Measurements from ENCODE around the gene SLC2A11. TPM values are rescaled to one million over a fixed set of nuclear protein-coding genes. Genes with fewer than 3 reads are reported as not detected.
A peak's percentile ranks its signal among the peaks of the same experiment; 100 is the strongest.

The SLC2A11 gene
- total RNA-seq (ENCODE audit: unreplicated experiment): 9.2 TPM
- long read RNA-seq, partial matches to known transcripts: 2 of 3 reads
- long read RNA-seq, other reads (novel, unspliced or antisense): 1 of 3 reads

GRCh38 chr22:23857606-23858483, at the start of gene SLC2A11:
Gene SLC2A11 (plus strand): TSS chr22:23857875. CDS start chr22:23858000, 125 bp downstream.
- H3K27me3 Mint-ChIP-seq (ENCODE audit: unreplicated experiment): peaks cover 2% of the 10 kb centered on the region
- H3K4me3 Mint-ChIP-seq (ENCODE audit: unreplicated experiment): peak within 1 kb of the TSS; percentile 81
- peak within 1 kb of the TSS; percentile 30 for H3K27ac Mint-ChIP-seq (ENCODE audit: unreplicated experiment)
- no peaks in the 10 kb centered on the region for H3K9me3 Mint-ChIP-seq (ENCODE audit: unreplicated experiment)
- H3K4me1 Mint-ChIP-seq (ENCODE audit: unreplicated experiment): peaks cover 19% of the 10 kb centered on the region
- H3K36me3 Mint-ChIP-seq (ENCODE audit: low read depth, unreplicated experiment): peaks cover 2% of the 10 kb centered on the region
- DNase-seq (ENCODE audit: low spot score): peak; percentile 95
- no peak for TF ChIP-seq CTCF (IDR thresholded peaks at IDR 0.05; ENCODE audit: unreplicated experiment)

- no peak for TF ChIP-seq CTCF (IDR thresholded peaks at IDR 0.05; ENCODE audit: unreplicated experiment)
- Mint-ChIP-seq H3K27me3 (ENCODE audit: unreplicated experiment) (no peaks in the 10 kb centered on the region), H3K36me3 (ENCODE audit: low read depth, unreplicated experiment) (peaks cover 35% of the 10 kb centered on the region), H3K4me1 (ENCODE audit: unreplicated experiment) (no peaks in the 10 kb centered on the region), H3K4me3 (ENCODE audit: unreplicated experiment) (no peak overlapping the region), H3K9me3 (ENCODE audit: unreplicated experiment) (no peaks in the 10 kb centered on the region), H3K27ac (ENCODE audit: unreplicated experiment) (no peak overlapping the region)
- no peak for DNase-seq (ENCODE audit: low spot score)
Observed at GRCh38 chr22:23812378-23812777, 45.3 kb upstream of the SLC2A11 start.

GRCh38 chr22:23815541-23816155, 42.0 kb upstream of the SLC2A11 start:
- Mint-ChIP-seq H3K36me3 (ENCODE audit: low read depth, unreplicated experiment) (peaks cover 41% of the 10 kb centered on the region), H3K4me3 (ENCODE audit: unreplicated experiment) (peak overlapping the region; percentile 31), H3K9me3 (ENCODE audit: unreplicated experiment) (no peaks in the 10 kb centered on the region), H3K4me1 (ENCODE audit: unreplicated experiment) (peaks cover 3% of the 10 kb centered on the region), H3K27ac (ENCODE audit: unreplicated experiment) (no peak overlapping the region), H3K27me3 (ENCODE audit: unreplicated experiment) (no peaks in the 10 kb centered on the region)
- no peak for DNase-seq (ENCODE audit: low spot score)
- no peak for TF ChIP-seq CTCF (IDR thresholded peaks at IDR 0.05; ENCODE audit: unreplicated experiment)

GRCh38 chr22:23816156-23816976, 41.3 kb upstream of the SLC2A11 start:
- Mint-ChIP-seq H3K4me1 (ENCODE audit: unreplicated experiment) (peaks cover 4% of the 10 kb centered on the region), H3K36me3 (ENCODE audit: low read depth, unreplicated experiment) (peaks cover 37% of the 10 kb centered on the region)

More at GRCh38 chr22:23816156-23816976, 41.3 kb upstream of the SLC2A11 start:
- no peaks in the 10 kb centered on the region for H3K27me3 Mint-ChIP-seq (ENCODE audit: unreplicated experiment)
- H3K9me3 Mint-ChIP-seq (ENCODE audit: unreplicated experiment): no peaks in the 10 kb centered on the region
- no peak for DNase-seq (ENCODE audit: low spot score)
- TF ChIP-seq CTCF (IDR thresholded peaks at IDR 0.05; ENCODE audit: unreplicated experiment): no peak
- H3K27ac Mint-ChIP-seq (ENCODE audit: unreplicated experiment): no peak overlapping the region
- peak overlapping the region; percentile 31 for H3K4me3 Mint-ChIP-seq (ENCODE audit: unreplicated experiment)
